NCI-H1092 treated with DMSO at 0.1 percent for 48 hours (cell line): ENCODE data around the gene TSPAN4.
A peak's percentile ranks its signal among the peaks of the same experiment; 100 is the strongest.

Experiments
- DNase-seq: peaks from one replicate; lab custom pipeline; 2025; lab: John Stamatoyannopoulos, UW

Gene TSPAN4

DNA sequence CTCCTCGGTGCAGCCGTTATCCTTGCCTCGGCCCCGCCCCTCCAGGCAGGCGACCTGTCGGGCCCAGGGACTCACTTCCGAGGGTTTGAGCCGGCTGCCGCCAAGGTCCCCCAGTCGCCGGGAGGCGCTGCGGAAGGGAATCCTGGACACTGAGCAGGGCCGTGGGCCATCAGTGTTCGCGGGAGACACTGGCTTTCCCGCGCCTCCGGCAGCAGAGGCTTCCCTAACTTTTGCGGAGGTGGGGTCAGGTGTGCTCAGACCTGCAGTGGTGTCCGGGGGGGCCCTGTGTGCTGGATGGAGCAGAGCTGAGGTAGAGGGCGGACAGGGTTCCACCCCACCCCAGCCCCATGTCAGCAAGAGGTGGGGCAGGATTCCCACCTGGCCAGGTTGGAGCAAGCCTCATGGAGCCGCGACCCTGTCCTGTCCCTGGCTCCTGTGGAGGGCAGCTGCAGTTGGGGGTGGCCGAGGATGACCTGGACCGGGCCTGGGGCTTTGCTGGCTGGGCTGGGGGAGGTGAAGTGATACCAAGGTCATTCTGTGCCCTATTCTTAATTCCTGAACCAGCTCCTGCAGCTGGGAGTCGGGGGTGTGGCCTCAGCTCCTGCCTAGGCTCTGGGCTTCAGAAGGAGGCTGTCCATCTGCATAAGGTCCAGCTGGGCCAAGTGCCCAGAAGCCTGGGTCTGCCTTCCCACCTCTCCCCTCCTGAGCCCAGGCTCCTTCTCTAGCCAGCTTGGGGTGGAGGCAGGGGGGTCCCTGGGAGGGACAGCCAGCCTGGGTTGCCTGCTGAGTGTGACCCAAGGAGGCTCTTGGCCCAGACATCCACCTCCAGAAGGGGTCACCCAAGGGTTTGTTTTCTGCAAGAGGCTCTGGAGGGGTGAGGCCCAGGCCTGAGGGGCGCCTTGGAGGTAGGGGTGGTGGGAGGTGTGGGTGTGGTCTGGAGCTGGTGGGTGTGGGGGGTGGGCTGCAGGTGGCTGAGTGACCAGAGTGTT lies 8.4 kb downstream of the TSPAN4 start:
- DNase-seq = no peak

DNA sequence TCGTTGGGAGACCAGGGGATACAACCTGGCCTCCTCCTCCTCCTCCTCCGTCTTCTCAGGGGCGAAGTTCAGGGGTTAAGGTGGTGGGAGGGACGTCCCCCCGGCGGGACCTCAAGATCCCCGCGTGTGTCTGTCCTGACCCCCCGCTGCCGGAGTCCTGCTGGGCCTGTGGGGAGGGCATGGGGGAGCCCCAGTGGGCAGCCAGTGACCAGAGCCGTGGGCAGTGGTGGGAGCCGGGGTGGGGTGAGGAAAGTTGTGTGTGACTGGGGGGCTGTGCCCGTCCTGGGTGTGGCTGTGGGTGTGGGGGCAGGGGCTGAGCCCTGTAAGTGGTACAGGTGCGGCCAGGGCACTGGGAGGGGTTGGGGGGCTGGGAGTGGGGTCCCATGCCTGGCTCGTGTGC lies 10.1 kb downstream of the TSPAN4 start:
- DNase-seq = no peak

DNA sequence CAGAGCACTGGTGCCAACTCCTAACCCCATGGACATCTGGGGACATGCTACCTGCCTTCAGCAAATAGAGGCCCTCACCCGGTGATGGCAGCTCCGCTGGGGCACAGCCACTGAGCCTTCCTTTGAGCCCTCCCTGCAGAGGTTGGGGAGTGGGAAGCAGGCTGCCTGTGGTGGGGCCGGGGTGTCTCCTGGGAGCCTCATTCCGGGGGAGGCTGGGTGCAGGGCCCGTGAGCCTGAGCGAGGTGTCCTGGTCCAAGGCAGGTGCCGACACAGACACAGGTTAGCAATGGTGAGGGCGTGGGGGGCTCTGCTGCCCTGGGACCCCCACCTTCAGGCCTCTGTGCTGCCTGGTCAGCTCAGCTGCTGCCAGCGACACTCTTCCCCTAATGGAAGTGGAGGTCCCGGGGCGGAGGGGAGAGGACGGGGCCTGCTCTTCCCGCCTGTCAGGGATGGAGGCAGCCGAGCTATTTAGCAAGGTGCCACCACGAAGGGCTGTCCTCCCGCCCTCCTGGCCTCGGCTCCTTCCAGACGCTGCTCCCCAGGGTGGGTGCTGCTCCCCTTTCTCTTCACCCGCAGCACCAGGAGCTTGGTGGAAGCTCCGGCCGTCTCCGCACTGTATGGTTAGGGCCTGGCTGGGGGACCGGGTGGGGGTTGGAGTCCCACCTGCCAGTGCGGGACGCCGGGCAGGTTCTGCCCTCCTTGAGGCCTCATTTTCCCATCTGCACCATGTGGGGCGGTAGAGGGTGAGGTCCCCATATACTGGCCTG lies 11.2 kb downstream of the TSPAN4 start:
- no peak for DNase-seq

GRCh38 chr11:854601-855329 lies 12.1 kb downstream of the TSPAN4 start:
- DNase-seq = no peak

DNA sequence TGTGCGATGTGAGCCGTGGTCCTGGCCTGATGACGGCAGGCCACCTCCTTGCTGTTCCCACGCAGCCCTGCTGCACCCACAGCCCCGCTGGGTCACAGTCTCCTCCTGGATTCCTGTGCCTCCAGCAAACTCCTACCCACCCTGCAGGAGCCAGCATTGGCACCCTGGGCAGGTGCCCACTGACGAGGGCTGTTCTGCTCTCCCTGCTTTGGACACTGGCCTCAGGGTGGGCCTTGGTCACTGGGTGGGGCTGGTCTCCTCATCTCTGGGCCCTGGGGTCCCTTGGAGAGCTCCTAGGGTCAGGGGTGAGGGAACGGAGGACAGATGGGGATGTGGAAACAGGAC lies 12.7 kb downstream of the TSPAN4 start:
- DNase-seq = no peak

DNA sequence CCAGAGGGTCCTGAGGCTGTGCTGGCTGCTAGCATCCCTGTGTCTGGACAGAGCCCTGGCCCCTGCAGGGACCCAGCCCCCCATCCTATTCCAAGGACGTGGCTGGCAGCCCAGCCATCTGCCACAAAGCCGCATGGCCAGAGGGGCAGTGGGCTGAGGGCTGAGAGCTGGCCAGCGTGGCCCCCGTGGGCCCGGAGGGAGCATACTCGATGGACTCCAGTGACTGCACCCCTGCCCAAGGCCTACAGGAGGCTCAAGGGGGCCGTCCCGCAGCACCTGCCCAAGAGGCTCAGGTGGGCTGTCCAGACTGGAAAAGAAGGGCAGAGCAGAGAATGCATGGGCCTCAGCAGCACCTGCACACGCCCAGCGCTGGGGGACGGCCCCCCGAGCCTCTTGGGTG lies 13.1 kb downstream of the TSPAN4 start:
- no peak for DNase-seq

DNA sequence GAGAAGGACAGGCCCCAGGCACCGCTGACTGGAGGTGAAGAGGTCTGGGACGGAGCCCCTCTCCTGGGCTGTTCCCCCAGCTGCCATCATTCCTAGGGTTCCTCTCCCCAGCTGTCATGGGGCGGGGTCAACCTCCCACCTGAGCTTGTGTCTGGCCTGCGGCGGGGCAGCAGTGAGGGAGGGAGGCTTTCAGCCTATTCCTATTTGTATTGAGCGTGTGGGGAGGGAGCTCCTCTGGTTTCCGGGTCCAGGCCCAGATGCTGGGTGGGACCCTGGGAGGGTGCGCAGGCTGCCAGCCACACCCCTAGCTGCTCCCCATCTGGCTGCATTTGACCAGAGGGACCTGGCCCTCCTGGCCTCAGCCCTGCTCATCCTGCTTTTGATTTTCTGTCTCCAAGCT lies 13.7 kb downstream of the TSPAN4 start:
- DNase-seq = no peak

DNA sequence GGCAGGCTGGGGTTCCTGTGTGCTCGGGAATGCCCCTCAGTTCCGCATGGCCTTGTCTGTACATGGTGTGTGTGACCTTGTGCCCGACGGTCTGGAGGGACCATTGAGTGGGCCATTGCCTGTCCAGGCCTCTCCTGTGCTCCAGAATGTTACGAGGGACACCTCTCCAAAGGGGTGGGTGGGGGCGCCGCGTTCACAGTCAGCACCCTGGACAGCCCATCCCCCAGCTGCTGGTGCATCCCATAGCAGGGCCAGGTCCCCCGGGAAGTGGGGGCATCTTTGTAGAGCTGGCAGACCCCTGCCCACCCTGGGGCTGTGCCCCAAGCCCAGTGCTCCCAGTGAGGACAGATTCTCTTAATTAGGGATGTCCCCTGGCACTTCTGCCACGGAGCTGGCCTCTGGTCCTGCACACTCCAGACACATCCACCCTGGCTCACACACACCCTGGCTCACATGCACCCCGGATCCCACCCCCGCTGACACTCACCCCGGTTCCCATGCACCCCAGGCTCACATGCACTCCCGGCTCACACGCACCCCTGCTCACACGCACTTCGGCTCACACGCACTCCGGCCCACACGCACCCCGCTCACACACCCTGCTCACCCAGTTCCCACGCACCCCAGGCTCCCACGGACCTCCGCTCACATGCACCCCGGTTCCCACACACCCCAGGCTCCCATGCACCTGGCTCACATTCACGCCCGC lies 15.6 kb downstream of the TSPAN4 start:
- DNase-seq = no peak

DNA sequence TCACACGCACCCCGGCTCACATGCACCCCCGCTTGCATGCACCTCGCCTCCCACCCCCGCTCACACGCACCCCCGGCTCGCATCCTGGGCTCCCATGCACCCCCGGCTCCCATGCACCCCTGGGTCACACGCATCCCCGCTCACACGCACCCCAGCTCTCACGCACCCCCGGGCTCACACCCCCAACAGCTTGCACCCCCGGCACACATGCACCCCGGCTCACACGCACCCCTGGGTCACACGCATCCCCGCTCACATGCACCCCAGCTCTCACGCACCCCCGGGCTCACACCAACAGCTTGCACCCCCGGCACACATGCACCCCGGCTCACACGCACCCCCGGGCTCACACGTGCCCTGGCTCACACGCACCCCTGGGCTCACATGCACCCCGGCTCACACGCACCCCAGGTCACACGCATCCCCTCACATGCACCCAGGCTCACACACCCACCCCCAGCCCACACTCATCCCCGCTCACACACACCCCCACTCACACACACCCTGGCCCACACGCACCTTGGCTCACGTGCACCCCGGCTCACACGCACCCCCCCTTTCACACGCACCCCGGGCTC lies 16.2 kb downstream of the TSPAN4 start:
- DNase-seq = no peak

GRCh38 chr11:859394-860131 lies 16.9 kb downstream of the TSPAN4 start:
- peak; percentile 85 for DNase-seq

GRCh38 chr11:860234-861104 lies 17.8 kb downstream of the TSPAN4 start:
- DNase-seq = no peak

DNA sequence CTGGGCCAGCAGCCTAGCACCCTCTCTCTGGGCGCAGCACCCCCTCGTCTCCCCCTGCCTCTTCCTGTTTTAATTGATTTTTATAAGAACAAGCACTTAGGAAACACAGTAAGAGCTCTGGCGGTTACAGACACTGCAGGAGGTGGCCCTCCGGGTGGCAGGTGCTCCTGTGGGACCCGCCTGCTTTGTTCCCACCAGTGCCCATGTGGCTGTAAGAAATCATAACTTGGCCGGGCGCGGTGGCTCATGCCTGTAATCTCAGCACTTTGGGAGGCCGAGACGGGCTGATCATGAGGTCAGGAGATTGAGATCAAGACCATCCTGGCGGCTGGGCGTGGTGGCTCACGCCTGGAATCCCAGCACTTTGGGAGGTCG lies 18.4 kb downstream of the TSPAN4 start:
- peak; percentile 22 for DNase-seq

DNA sequence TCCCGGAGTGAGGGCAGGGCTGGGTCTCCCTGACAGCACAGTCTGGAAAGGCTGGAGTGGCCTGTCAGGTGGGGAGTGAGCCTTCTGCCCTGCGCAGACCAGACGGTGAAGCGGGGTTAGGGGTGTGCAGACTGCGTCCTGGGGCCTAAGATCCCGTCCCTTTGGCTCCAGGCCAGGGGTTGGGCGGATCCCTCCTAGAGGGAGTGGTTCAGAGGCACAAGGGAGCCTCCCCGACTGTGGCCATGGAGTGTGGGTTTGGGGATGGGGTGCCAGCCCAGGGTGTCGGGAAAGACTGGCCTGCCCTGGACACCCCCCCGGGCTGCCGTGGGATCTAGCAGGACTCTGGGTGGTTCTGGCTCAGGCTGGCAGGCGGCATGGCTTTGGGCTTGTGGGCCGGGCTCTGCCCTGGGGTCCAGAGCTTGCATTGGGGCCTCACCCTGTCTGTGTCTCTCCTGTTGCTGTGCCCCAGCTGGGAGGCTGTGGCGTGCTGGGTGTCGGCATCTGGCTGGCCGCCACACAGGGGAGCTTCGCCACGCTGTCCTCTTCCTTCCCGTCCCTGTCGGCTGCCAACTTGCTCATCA lies 19.5 kb downstream of the TSPAN4 start:
- DNase-seq = no peak

DNA sequence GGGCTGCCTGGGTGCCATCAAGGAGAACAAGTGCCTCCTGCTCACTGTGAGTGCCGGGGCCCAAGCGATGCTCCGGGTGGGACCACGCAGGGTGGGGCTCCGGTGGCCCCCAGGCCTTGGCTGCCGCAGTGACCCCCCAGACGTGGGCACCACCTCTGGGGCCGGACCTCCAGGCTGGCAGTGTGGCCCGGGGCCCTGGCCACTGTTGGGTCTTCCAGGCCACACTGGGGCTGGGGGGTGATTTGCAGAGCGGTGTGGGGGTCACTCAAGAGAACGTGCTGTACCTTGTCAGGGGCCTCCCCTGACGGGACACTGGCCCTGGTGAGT lies 20.0 kb downstream of the TSPAN4 start:
- DNase-seq = no peak

DNA sequence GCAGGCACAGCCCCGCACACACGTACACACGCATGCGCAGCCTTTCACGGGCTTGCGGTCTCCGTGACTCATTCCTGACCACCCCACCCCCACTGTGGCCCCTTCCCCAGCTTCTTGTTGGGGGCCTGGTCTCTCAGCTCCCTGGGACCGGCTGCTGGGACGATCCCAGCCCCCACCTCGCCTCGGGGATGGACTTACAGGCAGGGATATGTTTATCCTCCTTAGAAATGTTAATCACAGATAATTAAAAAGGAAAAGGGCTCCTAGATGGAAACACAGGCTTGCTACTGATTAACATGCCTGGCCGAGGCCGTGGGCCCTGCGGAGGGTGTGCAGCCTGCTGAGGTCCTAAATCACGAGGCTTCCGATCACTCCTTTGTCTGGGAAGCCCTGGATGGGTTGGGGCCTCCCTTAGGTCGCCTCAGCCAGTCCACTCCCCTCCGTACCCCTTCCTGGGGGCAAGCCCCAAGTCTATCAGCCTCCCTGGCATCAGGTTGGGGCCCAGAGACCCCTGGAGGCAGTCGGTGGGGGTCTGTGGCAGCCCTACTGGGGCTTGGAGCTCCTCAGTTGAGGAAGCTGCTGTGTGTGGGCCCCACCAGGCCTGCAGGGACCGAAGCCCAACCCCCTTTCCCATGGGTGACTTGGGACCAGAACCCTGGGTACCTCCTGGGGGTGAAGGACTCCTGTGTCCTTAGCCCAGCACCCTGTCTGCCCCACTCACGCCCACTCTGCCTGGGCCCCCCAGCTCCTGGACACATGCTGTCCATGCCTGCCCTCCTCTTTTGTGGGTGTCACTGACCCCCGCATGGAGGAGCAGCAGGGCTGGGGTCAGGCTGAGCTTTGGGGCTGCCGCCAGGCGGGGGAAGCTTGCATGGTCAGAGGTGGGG lies 20.6 kb downstream of the TSPAN4 start:
- no peak for DNase-seq

GRCh38 chr11:863910-864827 lies 21.5 kb downstream of the TSPAN4 start:
- no peak for DNase-seq

DNA sequence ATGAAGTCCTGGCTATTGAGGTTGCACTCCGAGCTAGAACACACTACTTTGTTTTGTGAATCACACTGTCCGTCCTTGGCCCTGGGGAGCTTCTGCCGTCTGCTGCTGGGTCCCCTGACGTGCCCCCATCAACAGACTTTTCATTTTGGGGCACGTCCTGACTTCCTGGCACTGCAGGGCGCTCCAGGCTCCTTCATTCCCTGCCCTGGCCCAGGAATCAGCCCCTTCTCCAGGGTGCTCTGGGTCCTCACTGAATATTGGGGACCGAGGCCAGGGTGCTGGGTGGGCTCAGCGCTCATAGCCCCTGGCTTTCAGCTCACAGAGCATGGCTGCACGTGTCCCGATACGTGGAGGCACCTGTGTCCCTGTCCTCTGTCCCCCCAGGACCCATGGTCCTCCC lies 22.2 kb downstream of the TSPAN4 start:
- DNase-seq = no peak
